Stomach (tissue), 9 donors: ENCODE measurements around the gene ZBTB7A. TPM values are rescaled to one million over a fixed set of nuclear protein-coding genes. Genes with fewer than 3 reads are reported as not detected.

Experiments used
- DNase-seq, 2 donors: peaks; one replicate each; pipeline versions ENCODE4 v3.0.0 to v3.0.0-alpha.2; 2013 to 2019
- H3K27ac ChIP-seq, 5 donors: fragments of 200-600 bp in 4 of 5; sonication (generic) in 4 of 5; one replicate each; pipeline ENCODE4 v1.5.1; 2013 to 2019; ENCODE audit warnings: mild to moderate bottlenecking in 1 of 5, moderate library complexity in 1 of 5
- H3K27me3 ChIP-seq, 3 donors: fragments of 200-600 bp; sonication (generic); one replicate each; pipeline ENCODE4 v1.5.1; 2017 to 2019; ENCODE audit warnings: mixed run types in 1 of 3
- H3K36me3 ChIP-seq, 4 donors: fragments of 200-600 bp; sonication (generic); 1 replicate in 3 of 4; 2 replicates in 1 of 4; pipeline ENCODE4 v1.5.1; 2016 to 2019
- H3K4me1 ChIP-seq, 4 donors: fragments of 200-600 bp; sonication (generic); one replicate each; pipeline ENCODE4 v1.5.1; 2016 to 2019
- H3K4me3 ChIP-seq, 4 donors: fragments of 200-600 bp; sonication (generic) in 3 of 4; one replicate each; pipeline ENCODE4 v1.5.1; 2016 to 2019; ENCODE audit warnings: mild to moderate bottlenecking in 1 of 4
- H3K9me3 ChIP-seq, 4 donors: fragments of 200-600 bp; sonication (generic); one replicate each; pipeline ENCODE4 v1.5.1; 2016 to 2019
- EP300 ChIP-seq: sonication (generic); formaldehyde crosslinking; IDR thresholded peaks from one replicate; pipeline ENCODE4 v1.6.1; 2017; ENCODE audit warnings: antibody characterized with exemption
- POLR2A ChIP-seq, 4 donors: fragments of 450-650 bp; IDR thresholded peaks; one replicate each; pipeline ENCODE4 v1.6.1; 2016; ENCODE audit warnings: antibody characterized with exemption in 4 of 4, control low read depth in 2 of 4, mild to moderate bottlenecking in 1 of 4, moderate library complexity in 1 of 4
- POLR2AphosphoS5 ChIP-seq, 3 donors: sonication (generic); formaldehyde crosslinking; IDR thresholded peaks; one replicate each; pipeline ENCODE4 v1.6.1; 2016; ENCODE audit warnings: antibody characterized with exemption in 3 of 3
- WGBS, 5 donors: extraction: QIAGEN DNeasy Blood & Tissue Kit in 3 of 5; methylation state at CpG; one replicate each; pipeline versions ENCODE4 v1.1.5 to v1.1.7; 2013 to 2018; 5-methylcytosine and 5-hydroxymethylcytosine counted together
- intact Hi-C: fragments of 100-400 bp; cut with DNase I; formaldehyde crosslinking; loops from one replicate; pipeline ENCODE4 v1.15.1; 2023; ENCODE audit warnings: low total_unique reads
- polyA plus RNA-seq, 3 donors: library from polyadenylated mRNA; stranded (reverse); fragments of 200-250 nt; gene quantifications; one replicate each; pipeline ENCODE4 v1.2.3, GENCODE V29; 2013
- total RNA-seq, 5 donors: library from RNA; depleted of rRNA; stranded (reverse); fragments of >200 nt; gene quantifications; one replicate each; pipeline versions ENCODE4 v1.1.0 to v1.2.3, GENCODE V29; 2014 to 2016
- TF ChIP-seq, protein P1 (sequence below), 7 experiments: fragments of 450-650 bp in 4 of 7; fragments of 200-600 bp in 3 of 7; sonication (generic) in 3 of 7; IDR thresholded peaks; one replicate each; pipeline ENCODE4 v1.5.1; 2016 to 2019; ENCODE audit warnings: antibody characterized with exemption in 7 of 7, control low read depth in 2 of 7, mild to moderate bottlenecking in 1 of 7
- donor health status: healthy with polysubstance abuse.
- donor health status: Bipolar disorder and iron deficiency.
- donor health status: healthy.

ZBTB7A gene
- total and polyA plus RNA-seq, 8 donors, result 8.0 to 274 (median 35.5) TPM

DNA sequence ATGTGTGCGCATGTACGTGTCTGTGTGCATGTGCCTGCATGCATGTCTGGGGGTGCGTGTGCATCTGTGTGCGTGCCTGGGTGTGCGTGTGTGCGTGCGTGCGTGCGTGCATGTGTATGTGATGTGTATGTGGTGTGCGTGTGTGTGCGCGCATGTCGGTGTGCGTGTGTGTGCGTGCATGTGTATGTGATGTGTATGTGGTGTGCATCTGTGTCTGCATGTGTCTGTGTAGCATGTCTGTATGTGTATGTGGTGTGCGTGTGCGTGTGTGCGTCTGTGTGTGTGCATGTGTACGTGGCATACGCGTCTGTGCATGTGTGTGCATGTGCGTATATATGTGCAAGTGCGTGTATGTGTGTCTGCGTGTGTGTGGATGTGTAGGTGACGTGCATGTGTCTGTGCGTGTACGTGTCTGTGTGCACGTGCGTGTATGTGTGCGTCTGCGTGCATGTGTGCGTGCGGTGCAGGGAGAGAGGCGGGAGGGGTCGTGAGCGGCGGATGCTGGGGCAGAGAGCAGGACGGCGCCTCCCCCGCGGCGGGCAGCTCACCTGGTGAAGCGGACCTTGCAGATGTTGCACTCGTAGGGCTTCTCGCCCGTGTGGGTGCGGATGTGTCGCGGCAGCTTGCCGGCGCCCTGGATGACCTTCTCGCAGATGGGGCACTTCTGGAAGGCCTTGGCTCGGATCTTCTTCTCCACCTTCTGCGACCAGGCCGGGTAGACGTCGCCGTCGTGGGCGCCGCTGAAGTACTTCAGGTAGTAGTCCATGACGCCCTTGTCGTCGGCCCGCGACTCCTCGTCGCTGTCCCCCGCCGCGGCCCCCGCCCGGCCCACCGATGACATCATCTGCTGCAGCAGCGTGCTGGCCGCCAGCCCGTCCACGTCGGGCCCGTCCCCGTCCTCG is 13.0 kb downstream of the ZBTB7A start:
- H3K36me3 ChIP-seq, result peaks cover 32 to 81% (median 76%) of the 10 kb centered on the region in 4 donors
- DNase-seq, result peak in 1 of 2 donors; percentile 9
- no peaks in the 10 kb centered on the region for H3K9me3 ChIP-seq
- no peaks in the 10 kb centered on the region for H3K27me3 ChIP-seq
- H3K4me1 ChIP-seq, result peaks cover 47 to 92% (median 76%) of the 10 kb centered on the region in 4 donors
- H3K27ac ChIP-seq, result peak overlapping the region in 3 of 5 donors; percentile 69 to 86 (median 85)
- TF ChIP-seq POLR2AphosphoS5 (IDR thresholded peaks at IDR 0.05), result peak in 1 of 3 donors; percentile 5
- TF ChIP-seq, protein P1, sequence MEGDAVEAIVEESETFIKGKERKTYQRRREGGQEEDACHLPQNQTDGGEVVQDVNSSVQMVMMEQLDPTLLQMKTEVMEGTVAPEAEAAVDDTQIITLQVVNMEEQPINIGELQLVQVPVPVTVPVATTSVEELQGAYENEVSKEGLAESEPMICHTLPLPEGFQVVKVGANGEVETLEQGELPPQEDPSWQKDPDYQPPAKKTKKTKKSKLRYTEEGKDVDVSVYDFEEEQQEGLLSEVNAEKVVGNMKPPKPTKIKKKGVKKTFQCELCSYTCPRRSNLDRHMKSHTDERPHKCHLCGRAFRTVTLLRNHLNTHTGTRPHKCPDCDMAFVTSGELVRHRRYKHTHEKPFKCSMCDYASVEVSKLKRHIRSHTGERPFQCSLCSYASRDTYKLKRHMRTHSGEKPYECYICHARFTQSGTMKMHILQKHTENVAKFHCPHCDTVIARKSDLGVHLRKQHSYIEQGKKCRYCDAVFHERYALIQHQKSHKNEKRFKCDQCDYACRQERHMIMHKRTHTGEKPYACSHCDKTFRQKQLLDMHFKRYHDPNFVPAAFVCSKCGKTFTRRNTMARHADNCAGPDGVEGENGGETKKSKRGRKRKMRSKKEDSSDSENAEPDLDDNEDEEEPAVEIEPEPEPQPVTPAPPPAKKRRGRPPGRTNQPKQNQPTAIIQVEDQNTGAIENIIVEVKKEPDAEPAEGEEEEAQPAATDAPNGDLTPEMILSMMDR (IDR thresholded peaks at IDR 0.05), result no peak
- 75 to 83% (median 80%) methylated on average over 68 to 82 of the region's 82 CpGs for WGBS, 5 donors
- intact Hi-C loops, result loop anchor here (10.0 kb wide), 1 partner anchor 49 kb away; the partner anchor contains the start of gene PIAS4
- peak overlapping the region in 2 of 4 donors; percentile 13 to 37 for H3K4me3 ChIP-seq

DNA sequence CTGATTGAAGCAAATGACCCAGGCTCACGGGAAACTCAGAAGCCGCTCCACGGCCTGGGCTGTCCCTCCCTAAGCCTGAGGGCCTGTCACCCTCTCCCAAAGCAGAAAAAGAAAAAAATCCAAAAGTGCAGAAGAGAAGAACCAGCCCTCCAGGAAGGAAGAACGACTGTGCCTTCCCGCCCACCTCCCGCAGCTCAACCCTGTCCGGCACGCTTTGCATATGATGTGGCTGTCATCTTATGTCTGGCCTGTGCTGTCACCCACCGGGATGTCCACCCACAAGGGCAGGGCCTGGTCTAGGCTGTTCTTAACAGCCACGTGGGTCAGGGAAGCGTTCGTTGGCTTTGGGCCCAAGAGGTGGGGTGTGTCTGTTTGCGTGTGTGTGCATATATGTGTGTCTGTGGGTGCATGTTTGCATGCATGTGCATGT is 13.7 kb downstream of the ZBTB7A start:
- Histone ChIP-seq H3K27ac (peak overlapping the region; percentile 69 to 86 (median 82)), H3K36me3 (peaks cover 32 to 88% (median 81%) of the 10 kb centered on the region in 4 donors), H3K4me1 (peaks cover 41 to 92% (median 73%) of the 10 kb centered on the region in 4 donors), H3K9me3 (no peaks in the 10 kb centered on the region), H3K27me3 (no peaks in the 10 kb centered on the region), H3K4me3 (peak overlapping the region in 2 of 4 donors; percentile 13 to 37)
- no peak for DNase-seq
- intact Hi-C loops, result loop anchor here (10.0 kb wide), 1 partner anchor 48 kb away; the partner anchor contains the start of gene PIAS4
- TF ChIP-seq, protein P1 (IDR thresholded peaks at IDR 0.05), result no peak
- WGBS, 5 donors, result 14 to 33% (median 20%) methylated on average over 13 of the region's 13 CpGs

- no peak for TF ChIP-seq POLR2AphosphoS5 (IDR thresholded peaks at IDR 0.05)
- TF ChIP-seq POLR2A (IDR thresholded peaks at IDR 0.05), result no peak
- no peak for TF ChIP-seq EP300
- TF ChIP-seq, protein P1 (IDR thresholded peaks at IDR 0.05), result no peak
- H3K4me1 ChIP-seq, result peaks cover 37 to 88% (median 68%) of the 10 kb centered on the region in 4 donors
- WGBS, 5 donors, result 21 to 38% (median 30%) methylated on average over 18 to 27 of the region's 27 CpGs
- peak overlapping the region; percentile 81 to 86 (median 84) for H3K27ac ChIP-seq
- H3K9me3 ChIP-seq, result no peaks in the 10 kb centered on the region
- peak overlapping the region in 3 of 4 donors; percentile 2 to 37 (median 13) for H3K4me3 ChIP-seq
- DNase-seq, result peak; percentile 81 to 92
- no peaks in the 10 kb centered on the region for H3K27me3 ChIP-seq
- peaks cover 36 to 94% (median 87%) of the 10 kb centered on the region in 4 donors for H3K36me3 ChIP-seq
- intact Hi-C loops, result loop anchor here (10.0 kb wide), 1 partner anchor 48 kb away; the partner anchor contains the start of gene PIAS4
Observed at GRCh38 chr19:4052114-4052992, 14.3 kb downstream of the ZBTB7A start.
